HG02852 (cell line): Measurements from ENCODE around the gene ATRNL1.
"Not testable (repeated sequence)": the region's sequence is repeated elsewhere in the genome, so short reads cannot be mapped to it uniquely, and the experiment has no call there.

ENCODE experiments used
- ATAC-seq: cut with Tn5 transposase; IDR thresholded peaks from one replicate; pipeline ENCODE4 v1.9.1; 2021; ENCODE audit warnings: mild to moderate bottlenecking, moderate library complexity; ENCODE audit not compliant: unreplicated experiment

The ATRNL1 gene

GRCh38 chr10:115727129-115727528, 634.0 kb downstream of the ATRNL1 start:
- ATAC-seq: no peak

DNA sequence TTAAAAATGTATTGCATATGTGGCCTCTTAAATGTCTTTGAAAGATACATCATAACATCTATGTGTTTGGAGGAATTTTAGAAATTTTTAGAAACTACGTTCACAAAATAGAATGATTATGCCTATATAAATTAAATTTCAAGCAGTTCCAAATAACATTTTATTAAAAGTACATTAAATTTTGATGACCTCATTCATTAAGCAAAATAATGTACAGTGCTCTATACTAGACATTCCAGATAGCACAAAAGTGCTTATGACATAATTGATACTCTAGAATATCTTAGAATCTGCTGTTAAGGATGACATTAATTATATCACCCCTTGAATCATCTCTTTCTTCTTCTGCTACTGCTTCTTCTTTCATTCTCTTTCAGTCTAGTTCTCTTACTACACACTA, 650.9 kb downstream of the ATRNL1 start:
- ATAC-seq: no peak

GRCh38 chr10:115745943-115746342, 652.8 kb downstream of the ATRNL1 start:
- ATAC-seq: no peak

GRCh38 chr10:115747811-115748210, 654.6 kb downstream of the ATRNL1 start:
- no peak for ATAC-seq

GRCh38 chr10:115758488-115758887, 665.3 kb downstream of the ATRNL1 start:
- ATAC-seq: not testable (repeated sequence)

- ATAC-seq: no peak
These were observed 667.0 kb downstream of the ATRNL1 start for GRCh38 chr10:115760131-115760530.

DNA sequence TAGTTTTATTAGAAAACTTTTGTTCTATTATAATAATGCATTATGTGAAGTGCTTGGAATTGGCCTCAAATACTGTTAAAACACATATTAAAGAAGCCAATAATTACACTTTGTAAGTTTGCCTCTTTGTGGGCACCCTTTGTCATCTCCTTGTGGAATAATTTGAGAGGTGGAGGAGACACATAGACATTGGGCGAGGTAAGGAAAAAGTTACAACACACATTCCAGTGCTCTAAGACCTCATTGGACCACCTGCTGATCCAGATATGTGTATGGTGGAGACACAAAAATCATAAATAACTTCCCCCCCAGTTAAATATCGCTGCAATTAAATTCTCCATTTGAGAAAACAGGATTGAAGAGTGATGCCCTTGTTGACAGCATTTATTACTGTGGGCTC, 668.0 kb downstream of the ATRNL1 start:
- no peak for ATAC-seq

DNA sequence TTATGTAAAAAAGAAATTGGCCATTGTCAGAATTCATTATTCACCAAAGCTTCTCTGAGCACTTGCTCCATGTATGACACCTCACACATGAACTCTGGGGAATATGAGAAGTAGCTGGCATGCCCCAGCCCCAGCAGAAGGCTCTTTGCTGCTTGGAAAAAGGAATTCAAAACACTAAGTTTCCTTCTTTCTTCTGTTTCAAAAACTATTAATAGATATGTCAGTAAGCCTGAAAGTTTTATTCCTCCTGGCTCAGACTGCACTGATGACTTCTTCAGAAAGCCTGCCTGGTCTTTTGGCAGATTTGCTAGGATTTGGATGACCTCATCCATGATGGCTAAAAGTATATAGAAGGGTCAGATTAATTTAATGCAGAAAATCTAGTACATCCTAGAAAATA, 668.9 kb downstream of the ATRNL1 start:
- no peak for ATAC-seq

- no peak for ATAC-seq
These were observed 678.6 kb downstream of the ATRNL1 start for GRCh38 chr10:115771755-115772154.

DNA sequence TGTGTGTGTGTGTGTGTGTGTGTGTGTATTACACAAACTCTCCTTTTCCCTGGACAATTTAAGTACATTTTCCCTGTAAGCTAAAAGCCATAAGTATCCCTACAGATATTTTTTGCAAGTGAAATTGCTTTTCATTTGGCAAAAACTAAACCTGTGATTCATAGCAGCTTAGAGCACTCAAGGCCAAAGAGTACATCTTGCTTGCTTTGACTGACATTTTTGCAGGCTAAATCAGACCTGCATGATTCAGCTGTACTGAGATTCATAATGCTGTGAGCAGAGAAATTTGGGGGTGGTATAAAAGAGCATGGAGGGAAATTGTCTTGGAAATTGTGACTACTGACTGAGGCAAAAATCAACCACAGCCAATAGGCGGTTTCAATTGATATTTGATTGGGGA, 679.4 kb downstream of the ATRNL1 start:
- ATAC-seq: no peak

DNA sequence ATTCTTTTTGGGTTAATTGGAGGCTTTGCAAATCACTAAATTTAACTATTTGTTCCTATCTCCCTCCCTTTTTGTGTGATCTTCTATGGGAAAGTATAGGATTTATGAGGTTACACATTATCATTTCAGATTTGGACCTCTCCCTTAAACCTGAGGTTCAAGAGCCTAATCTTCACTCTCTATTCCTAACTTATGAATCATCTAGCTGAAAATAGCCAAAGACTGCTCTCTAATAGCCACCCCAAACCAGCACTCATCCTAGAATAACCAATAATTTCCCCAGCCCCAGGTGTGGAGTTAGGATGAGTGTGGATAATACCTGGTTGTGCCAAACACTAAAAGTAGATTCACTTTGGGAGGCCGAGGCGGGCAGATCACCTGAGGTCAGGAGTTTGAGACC, 680.7 kb downstream of the ATRNL1 start:
- ATAC-seq: no peak

GRCh38 chr10:115774721-115775120, 681.6 kb downstream of the ATRNL1 start:
- ATAC-seq: no peak

DNA sequence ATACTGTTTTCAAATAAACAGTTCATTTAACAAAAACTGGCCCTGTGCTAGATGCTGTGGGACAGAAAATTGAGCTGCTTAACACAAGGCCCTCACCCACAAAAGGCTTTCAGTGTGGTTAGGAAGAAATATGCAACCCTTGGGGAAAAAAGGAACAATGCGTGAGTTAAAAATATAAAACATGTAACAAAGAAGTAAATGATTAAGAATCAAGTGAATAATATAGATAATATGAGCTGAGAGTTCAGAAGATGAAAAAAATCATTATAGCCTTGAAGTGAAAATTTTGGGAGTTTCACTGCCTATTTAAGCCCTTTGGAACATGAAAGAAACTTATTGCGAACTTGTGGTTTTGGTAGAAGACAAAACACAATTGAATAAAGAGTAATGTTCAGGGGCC, 684.5 kb downstream of the ATRNL1 start:
- ATAC-seq: no peak

DNA sequence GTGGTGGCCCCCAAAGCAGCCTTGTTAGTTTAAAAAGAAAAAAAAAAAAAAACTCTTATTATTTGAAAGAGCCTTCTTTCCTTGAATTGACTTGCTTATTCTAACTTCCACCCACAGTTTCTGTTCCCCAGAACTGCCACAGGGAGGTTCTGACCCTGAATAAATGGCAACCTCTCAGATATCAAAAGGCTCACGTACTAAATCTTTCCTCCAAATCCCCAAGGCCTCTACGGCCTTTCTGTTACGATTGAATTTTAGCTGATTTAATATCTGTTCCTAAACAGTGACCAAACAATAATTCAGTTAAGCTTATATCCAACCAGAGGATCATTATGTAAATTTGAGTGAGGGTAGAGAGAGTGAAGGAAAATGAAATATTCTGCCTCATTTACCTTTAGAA, 697.1 kb downstream of the ATRNL1 start:
- no peak for ATAC-seq

GRCh38 chr10:115795964-115796363, 702.8 kb downstream of the ATRNL1 start:
- ATAC-seq: no peak

- no peak for ATAC-seq
These were observed 708.3 kb downstream of the ATRNL1 start for GRCh38 chr10:115801457-115801856.

DNA sequence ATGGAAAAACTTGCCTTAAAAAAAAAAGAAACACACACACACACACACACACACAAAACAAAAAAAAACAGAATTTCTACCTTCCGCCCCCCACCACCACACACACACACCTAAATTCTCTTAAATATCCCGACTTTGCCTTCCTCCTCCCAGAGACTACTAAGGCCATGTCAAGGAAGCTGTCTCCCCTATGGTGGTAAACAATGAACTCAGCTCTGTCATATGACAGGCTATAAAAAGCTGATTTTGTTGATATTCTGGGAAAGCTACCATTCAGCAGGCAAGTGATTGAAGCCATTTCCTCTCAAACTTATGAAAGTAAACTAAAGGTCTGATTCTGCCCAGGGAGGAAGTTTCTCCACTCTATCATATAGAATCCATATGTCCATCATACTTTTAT, 708.8 kb downstream of the ATRNL1 start:
- no peak for ATAC-seq

DNA sequence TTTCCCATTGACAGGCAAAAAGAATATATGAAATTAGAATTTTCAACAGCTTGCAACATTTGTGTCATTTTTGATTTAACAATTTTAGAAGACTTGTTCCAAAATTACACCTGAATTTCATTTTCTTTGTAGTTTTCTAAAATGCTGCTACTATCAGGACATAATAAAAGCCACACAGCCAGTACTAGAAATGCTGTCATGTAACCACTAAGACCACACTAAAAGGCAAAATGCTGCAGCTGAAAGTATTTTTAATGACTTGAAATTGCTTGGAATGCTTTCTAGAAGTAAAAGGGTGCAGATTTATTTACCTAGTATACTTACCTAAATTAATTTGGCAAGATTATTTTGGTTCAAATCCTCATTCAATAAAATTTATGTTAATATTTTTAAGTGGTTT, 709.7 kb downstream of the ATRNL1 start:
- ATAC-seq: no peak

- no peak for ATAC-seq
These were observed 721.4 kb downstream of the ATRNL1 start for GRCh38 chr10:115814542-115814941.

DNA sequence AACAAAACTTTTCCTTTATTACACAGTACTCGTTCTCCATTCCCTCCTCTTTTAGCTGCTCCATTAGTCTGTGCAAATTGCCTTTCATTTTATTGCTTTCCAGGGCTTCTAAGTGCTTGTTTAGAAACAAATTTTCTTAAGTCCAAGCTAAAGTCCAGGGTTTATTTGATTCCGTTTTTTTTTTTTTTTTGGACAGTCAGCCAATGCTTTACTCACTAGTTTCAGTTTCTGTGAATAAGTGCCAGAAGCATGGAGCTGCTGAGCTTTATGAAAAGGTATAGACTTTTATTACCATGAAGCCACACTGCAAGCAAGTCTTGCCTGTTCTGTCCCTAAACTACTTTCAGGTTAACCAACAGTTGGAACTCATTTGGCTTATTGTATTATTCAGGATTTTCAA, 724.8 kb downstream of the ATRNL1 start:
- ATAC-seq: no peak

GRCh38 chr10:115826396-115826795, 733.2 kb downstream of the ATRNL1 start:
- no peak for ATAC-seq

- no peak for ATAC-seq
These were observed 734.3 kb downstream of the ATRNL1 start for GRCh38 chr10:115827231-115828009.

- not testable (repeated sequence) for ATAC-seq
These were observed 735.0 kb downstream of the ATRNL1 start for GRCh38 chr10:115828182-115828581.
